ENCODE data around the gene ANKRD66.
"Not testable (repeated sequence)": the region's sequence is repeated elsewhere in the genome, so short reads cannot be mapped to it uniquely, and the experiment has no call there.

ANKRD66 gene

DNA sequence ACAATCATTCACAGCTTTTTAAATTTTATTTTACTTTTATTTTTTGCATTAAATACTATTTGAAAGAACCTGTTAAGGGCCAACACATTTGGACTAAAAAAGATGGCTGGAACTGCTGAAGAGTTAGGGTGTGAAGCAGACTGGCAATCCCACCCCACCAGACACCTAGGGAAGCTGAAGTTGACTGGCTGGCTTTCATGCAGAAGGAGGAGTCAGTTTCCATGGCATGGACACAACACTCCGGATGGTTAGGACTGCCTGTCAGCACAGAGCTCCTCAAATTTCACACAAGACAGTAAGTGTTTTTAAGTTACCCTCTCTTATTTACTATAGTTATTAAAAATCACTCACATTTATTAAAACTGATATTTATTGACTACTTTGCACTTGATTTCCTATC lies at the start of gene ANKRD66:
Gene ANKRD66 (plus strand): TSS at position 238 of the 400 bp plus-strand sequence. CDS start 5,016 bp downstream, outside the sequence.
- DNase-seq (ENCODE audit: low spot score), result no peak

- no peak for DNase-seq (ENCODE audit: low spot score)
These were observed 46.8 kb upstream of the ANKRD66 start for GRCh38 chr6:46699970-46700369.

GRCh38 chr6:46704562-46704961 lies 42.2 kb upstream of the ANKRD66 start:
- DNase-seq (ENCODE audit: low spot score), result peak; percentile 41

GRCh38 chr6:46706464-46706863 lies 40.3 kb upstream of the ANKRD66 start:
- no peak for DNase-seq (ENCODE audit: low spot score)

DNA sequence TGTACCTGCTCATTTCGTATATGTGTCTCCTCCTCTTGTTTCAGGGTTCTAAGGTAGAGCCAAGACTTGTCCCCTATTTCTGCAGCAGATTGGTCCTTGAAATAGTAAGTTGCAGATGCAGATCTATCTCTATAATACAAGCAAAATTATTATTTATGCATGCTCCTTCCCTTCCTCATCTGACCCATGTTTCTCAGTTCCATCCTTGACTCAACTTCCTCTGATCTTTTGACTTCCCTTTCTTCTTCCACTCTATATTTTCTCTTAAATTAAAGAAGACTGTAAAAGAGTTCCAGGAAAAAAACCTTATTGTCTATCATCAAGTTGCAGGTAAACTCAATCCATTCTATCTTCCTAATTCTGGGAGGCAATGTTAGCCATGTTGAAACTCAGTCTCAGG lies 35.2 kb upstream of the ANKRD66 start:
- DNase-seq (ENCODE audit: low spot score), result no peak

DNA sequence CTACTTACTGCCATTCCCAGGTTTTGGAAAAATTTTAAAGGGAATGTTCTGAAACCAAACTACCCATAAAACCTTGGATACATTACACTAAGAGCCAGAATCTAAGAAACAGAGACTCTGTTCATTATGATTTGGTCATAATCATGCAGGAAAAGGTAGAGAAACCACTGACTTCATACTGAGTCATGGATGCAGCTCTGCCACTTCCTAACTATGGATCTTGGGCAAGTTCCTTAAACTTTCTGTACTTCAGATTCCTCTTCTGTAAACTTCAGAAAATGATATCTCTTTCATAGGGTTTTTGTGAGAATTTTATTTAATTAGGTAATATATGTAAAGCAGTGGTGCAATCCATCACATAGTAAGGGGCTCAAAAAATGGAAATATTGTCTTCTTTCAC lies 31.6 kb upstream of the ANKRD66 start:
- DNase-seq (ENCODE audit: low spot score), result no peak

DNA sequence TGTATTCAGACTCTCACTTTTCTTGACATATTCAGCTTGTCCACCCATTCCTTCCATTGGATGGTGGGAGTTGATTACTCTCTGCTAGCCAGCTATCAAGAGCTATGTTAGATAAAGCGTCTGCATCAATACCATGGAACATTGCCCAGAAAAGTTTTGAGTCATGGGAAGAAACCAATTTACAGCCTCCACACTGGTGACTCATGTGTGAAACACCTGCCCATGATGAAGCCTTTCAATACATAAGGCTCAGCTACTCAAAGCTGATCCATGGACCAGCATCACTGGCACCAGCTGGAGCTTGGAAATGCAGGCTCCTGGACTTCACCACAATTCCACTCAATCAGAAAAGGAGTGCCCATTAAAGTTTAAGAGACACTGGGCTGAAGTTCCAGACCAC lies 27.6 kb upstream of the ANKRD66 start:
- DNase-seq (ENCODE audit: low spot score), result no peak

DNA sequence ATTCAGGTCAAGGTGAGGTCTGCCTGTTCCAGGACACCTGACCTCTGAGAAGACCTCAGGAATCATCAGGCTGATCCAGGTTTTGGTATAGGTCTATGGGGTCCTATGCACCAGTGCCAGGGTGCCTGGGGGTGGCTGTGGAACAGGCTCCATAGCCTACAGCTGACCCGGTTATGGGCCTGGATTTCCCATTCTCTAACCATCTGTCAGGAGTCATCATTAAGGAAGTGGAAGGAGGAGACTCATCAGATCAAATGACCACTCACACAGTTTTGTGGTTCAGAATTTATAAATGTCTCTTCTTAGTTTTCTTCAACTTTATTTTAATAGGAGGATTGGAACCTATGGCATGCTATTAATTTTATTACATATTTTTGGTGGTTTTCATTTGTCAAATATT lies 26.3 kb upstream of the ANKRD66 start:
- no peak for DNase-seq (ENCODE audit: low spot score)

GRCh38 chr6:46729787-46730326 lies 16.9 kb upstream of the ANKRD66 start:
- no peak for DNase-seq (ENCODE audit: low spot score)

GRCh38 chr6:46730921-46731461 lies 15.7 kb upstream of the ANKRD66 start:
- no peak for DNase-seq (ENCODE audit: low spot score)

GRCh38 chr6:46733341-46733801 lies 13.4 kb upstream of the ANKRD66 start:
- no peak for DNase-seq (ENCODE audit: low spot score)

DNA sequence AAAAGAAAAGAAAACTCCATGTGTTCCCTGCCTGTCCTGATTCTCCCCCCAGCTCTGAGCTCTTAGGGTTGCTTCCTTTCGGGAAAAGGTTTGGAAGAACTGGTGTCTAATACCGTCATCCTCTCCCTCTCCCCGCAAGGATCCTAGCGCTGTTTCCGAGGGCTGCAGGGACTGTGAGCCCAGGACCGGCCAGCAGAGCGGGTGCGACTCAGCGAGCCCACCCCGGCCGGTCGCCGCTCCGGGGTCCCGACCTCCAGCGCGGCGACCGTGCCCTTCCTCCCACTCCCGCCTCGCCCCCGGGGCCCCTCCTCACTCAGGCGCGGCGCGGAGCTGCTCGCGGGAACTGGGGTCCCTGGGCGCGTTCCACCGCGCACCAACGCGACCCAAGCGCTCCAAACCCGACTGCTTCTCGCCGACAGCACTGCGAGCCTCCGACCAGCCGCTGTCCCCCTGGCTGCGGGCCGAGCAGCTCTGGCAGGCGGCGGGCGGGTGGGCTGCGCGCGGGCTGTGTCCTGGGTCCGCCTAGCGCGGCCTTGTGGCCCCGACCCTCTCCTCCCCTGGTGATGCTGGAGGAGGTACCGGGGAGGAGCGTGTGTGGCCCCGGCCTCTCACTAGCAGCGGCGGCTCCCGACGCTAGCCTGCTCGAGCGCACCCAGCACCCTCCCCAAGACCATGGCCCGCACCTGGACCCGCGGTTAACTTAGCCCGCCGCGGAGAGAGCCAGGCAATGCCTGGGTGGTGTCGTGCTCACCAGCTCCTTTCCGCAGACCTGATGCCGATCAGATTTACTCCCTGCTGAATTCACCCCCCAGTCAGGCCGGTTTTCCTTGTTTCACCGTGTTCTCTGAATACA lies 11.6 kb upstream of the ANKRD66 start, which contains the start of gene PLA2G7:
Gene PLA2G7 (minus strand): TSS at position 509 of the 853 bp plus-strand sequence. CDS start 12,484 bp downstream, outside the sequence.
- peak; percentile 70 for DNase-seq (ENCODE audit: low spot score)

GRCh38 chr6:46735720-46736031 lies 11.1 kb upstream of the ANKRD66 start:
- DNase-seq (ENCODE audit: low spot score), result no peak

- no peak for DNase-seq (ENCODE audit: low spot score)
These were observed 9.8 kb upstream of the ANKRD66 start for GRCh38 chr6:46736906-46737305.

DNA sequence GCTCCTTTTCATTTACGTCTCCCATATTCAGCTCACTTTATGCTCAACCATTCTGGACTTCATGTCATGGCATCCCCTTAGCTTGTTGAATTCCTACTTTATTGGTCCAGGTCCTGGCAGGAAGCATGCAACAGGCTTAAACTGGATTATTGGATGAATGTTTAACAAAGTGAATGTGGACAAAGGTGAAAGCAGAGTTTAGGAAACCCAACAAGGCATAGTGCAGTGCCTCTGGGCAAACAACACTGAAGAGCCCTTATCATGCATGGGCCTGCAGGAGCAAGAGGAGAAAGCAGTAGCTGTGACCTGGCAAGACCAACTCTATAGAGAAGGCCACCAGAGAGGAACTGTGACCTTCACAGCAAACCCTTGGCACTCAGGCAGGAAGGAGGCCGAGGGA lies 5.3 kb upstream of the ANKRD66 start:
- no peak for DNase-seq (ENCODE audit: low spot score)

DNA sequence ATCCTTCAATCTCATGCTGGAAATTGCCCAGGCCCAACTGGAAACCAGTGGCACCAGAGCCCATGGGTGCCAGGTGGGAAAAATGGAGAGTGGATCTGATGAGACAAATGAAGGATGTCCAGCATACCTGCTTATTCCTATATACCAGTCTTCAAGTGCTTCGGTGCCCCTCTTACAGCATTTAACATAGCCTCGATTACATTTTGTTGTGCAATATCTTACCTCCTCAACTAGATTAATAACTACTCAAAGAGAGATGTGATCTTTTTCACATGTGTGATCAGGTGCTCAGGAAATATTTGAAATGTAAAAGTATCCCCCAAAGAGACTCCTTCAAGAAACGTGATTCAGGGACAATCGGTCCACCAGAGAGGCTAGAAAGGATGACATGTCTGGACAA lies 4.8 kb upstream of the ANKRD66 start:
- DNase-seq (ENCODE audit: low spot score), result no peak

- no peak for DNase-seq (ENCODE audit: low spot score)
These were observed 3.1 kb upstream of the ANKRD66 start for GRCh38 chr6:46743425-46744158.

DNA sequence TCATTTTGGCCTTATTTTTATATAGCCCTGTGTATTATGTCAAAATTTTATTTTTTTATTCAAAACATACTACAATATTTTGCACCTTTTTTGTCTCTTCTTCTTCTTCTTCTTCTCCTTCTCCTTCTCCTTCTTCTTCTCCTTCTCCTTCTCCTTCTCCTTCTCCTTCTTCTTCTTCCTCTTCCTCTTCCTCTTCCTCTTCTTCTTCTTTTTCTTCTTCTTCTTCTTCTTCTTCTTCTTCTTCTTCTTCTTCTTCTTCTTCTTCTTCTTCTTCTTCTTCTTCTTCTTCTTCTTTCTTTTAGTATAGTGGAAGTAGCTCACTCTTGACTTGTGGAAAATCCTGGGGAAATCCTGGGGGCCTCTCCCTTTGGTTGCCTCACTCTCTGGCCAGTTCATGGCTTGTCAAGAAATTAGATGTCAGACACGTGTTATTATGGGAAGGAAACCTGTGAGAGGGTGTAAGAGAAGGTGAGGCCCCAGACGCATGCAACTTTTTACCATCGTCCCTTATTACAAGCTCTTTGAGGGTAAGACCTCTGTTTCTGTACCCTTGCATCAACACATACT lies 2.5 kb upstream of the ANKRD66 start:
- DNase-seq (ENCODE audit: low spot score), result not testable (repeated sequence)

DNA sequence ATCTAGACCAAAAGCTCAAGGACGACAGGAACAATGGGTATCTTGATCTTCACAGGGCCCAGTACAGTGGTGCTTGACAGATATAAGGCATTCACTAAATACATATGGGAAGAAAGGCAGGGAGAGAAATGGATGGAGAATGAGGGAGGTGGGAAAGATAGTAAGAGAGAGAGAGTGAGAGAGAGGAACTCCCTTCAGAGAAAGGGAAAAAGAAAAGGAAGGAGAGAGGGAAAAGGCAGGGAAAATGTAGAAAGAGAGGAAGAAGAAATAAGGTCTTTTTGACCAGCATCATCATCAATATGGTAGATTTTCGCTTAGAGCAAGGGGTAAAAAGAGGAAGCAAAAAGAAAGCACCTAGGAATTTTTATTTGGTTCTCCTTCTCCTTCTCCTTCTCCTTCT lies 760 bp upstream of the ANKRD66 start:
- DNase-seq (ENCODE audit: low spot score), result no peak

DNA sequence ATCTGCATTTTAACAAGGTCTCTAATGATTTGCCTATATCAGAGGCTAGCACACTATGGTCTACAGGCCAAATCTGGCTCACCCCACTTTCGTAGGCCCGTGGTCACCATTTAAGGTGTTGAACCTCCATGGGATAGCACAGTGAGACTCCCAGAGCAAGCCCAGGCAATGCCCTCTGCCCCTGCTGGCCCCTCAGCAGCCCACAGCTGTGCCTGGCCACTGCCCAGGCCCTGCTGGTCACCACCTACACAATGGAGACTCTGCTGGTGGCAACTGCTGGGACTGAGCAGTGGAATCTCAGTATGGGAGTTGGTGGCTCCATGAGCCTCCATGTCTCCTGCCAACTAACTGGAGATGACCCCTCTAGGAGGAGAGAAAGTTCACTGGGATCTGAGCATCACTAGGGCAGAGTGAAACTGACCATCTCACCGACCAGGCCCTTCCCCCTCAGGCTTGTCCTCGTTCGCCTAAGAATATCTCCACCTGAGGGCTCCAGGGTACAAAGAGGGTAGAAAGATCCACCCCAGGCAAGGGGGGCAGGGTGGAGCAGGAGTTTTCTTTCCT lies 2.3 kb downstream of the ANKRD66 start:
- DNase-seq (ENCODE audit: low spot score), result no peak

DNA sequence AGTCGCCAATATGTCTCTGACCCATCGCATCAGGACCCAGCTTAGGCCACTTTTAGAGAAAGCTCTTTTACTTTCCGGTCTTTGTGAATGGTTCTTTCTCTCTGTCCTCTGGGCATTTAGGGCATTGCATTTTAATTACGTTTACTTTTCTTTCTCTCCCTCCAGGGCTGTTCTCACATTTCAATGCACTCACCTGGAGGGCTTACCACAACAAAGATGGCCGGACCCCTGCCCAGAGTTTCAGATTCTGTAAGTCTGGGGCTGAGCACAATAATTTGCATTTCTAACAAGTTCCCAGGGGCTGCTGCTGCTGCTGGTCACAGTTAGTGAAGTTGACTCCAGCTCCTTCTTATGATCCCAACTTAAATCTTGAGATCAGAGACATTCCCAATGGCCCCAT lies 3.0 kb downstream of the ANKRD66 start:
- DNase-seq (ENCODE audit: low spot score), result no peak

DNA sequence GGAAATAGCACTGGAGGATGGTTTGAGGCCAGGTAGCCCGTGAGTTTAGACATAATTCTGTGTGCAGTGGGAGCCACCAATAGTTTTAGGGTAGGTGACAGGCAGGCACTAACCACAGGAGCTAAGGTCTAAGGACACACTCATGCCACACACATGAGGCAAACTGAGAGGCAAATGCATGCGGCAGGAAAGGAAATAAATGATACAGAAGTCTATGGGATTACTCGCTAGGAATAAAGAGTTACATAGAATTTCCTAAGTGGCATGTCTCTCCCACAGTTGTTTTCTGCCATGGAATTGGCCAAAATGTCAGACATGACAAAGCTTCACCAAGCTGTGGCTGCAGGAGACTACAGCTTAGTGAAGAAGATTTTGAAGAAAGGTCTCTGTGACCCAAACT lies 4.9 kb downstream of the ANKRD66 start:
- no peak for DNase-seq (ENCODE audit: low spot score)
